Measurements from ENCODE around the gene SENP8. TPM values are rescaled to one million over a fixed set of nuclear protein-coding genes. Genes with fewer than 3 reads are reported as not detected.

The SENP8 gene
- total RNA-seq, 4 donors from 2014 or later: 1.3 to 4.2 (median 1.9) TPM

DNA sequence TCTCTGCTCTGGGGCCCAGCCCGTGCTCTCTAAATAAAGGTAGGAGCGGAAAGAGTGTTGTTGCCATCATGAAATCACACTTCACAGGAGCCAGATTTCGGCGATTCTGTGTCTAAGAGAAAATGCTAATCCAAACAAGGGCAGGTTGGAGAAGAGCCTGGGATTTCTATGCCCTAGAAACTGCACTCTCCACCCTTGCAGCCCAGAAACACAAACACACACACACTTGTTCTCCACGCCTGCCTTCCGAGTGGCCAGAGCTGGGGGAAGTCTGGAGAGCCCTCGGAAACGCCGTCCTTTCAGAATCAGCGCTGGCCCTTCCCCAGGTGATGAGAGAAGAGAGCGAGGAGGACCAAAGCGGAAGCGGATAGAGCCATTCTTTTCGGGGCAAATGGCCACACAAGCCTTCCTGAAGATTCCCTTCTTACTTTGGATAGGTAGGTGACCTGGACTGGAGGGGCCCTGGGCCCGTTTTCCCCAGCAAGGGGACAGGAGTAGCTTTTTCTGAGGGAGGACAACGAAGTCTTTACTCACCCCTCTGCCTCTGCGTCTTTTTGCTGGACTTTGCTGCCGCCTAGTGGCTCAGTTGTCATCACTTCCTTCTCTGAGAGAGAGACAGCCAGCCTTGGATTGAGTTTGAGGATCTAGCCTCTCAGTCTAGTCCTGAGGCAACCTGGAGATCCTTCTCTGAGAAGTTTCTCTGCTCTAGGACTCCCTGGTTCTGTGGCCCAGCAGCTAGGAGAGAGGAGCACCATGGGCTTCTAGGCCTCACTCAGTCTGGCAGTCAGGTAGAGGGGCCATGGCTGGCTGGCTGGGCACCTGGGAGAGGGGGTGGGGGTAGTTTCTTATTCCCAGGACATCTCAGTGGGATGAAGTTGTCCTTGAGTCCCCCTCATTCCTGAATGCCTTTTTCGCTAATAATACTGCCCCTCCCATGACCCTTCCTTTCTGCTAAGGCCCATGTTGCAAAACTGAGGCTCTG lies 37.7 kb downstream of the SENP8 start:
- no peak for TF ChIP-seq EP300 (IDR thresholded peaks at IDR 0.05)
- TF ChIP-seq, protein P1, sequence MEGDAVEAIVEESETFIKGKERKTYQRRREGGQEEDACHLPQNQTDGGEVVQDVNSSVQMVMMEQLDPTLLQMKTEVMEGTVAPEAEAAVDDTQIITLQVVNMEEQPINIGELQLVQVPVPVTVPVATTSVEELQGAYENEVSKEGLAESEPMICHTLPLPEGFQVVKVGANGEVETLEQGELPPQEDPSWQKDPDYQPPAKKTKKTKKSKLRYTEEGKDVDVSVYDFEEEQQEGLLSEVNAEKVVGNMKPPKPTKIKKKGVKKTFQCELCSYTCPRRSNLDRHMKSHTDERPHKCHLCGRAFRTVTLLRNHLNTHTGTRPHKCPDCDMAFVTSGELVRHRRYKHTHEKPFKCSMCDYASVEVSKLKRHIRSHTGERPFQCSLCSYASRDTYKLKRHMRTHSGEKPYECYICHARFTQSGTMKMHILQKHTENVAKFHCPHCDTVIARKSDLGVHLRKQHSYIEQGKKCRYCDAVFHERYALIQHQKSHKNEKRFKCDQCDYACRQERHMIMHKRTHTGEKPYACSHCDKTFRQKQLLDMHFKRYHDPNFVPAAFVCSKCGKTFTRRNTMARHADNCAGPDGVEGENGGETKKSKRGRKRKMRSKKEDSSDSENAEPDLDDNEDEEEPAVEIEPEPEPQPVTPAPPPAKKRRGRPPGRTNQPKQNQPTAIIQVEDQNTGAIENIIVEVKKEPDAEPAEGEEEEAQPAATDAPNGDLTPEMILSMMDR (IDR thresholded peaks at IDR 0.05): peak; percentile 66 to 72
- Histone ChIP-seq H3K4me1 (peaks cover 19% of the 10 kb centered on the region), H3K27ac (peak overlapping the region; percentile 31), H3K36me3 (no peaks in the 10 kb centered on the region), H3K4me3 (peak overlapping the region; percentile 52), H3K9me3 (no peaks in the 10 kb centered on the region), H3K27me3 (no peaks in the 10 kb centered on the region)
- DNase-seq (ENCODE audit: low spot score in 2 of 2): peak; percentile 87 to 89
- 4% methylated on average over 19 of the region's 19 CpGs for WGBS

DNA sequence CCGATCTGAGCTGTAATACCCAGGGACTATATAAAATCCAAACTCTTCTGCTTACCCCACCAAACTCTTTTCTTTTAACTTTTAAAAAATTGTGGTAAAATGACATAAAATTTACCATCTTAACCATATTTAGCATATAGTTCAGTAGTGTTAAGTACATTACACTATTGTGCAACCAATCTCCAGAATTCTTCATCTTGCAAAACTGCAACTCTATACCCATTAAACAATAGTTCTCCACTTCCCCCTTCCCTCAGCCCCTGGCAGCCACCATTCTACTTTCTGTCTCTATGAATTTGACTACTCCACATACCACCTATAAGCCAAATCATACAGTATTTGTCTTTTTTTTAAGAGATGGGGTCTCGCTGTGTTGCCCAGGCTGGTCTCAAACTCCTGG lies 38.7 kb downstream of the SENP8 start:
- H3K4me1 ChIP-seq: peaks cover 19% of the 10 kb centered on the region
- TF ChIP-seq POLR2AphosphoS5 (IDR thresholded peaks at IDR 0.05) (no peak), EP300 (IDR thresholded peaks at IDR 0.05) (no peak), POLR2A (IDR thresholded peaks at IDR 0.05) (no peak)
- TF ChIP-seq, protein P1 (IDR thresholded peaks at IDR 0.05): no peak
- no peaks in the 10 kb centered on the region for H3K27me3 ChIP-seq
- no peak overlapping the region for H3K4me3 ChIP-seq
- H3K27ac ChIP-seq: no peak overlapping the region
- H3K9me3 ChIP-seq: no peaks in the 10 kb centered on the region
- no peaks in the 10 kb centered on the region for H3K36me3 ChIP-seq
- 97% methylated on average over 2 of the region's 2 CpGs for WGBS
- DNase-seq (ENCODE audit: low spot score in 2 of 2): no peak

DNA sequence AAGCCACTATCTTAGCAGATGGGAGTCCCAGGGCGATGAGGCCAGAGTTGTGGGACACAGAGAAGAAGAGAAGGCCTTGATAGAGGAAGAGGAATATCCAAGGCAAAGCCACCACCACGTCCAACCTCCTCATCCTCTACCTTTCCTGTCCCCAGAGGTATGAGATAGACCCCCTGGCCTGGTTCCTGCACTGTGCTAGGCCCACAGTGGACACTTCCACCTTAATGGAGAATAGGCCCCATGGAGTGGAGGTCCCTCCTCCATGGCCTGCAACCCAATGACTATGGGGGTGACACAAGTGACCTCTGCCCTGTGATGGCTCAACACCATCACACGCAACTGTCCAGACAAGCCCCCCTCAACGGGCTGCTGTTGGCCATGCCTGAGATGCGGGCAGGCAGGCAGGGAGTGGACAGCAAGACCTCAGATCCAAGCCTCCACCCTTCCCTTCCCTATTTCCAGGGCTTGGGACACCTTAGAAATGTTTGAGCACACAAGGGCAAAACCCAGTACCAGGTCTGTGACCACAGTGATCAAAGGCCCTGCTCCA lies 42.6 kb downstream of the SENP8 start:
- no peak overlapping the region for H3K27ac ChIP-seq
- TF ChIP-seq, protein P1 (IDR thresholded peaks at IDR 0.05): no peak
- no peak for TF ChIP-seq POLR2AphosphoS5 (IDR thresholded peaks at IDR 0.05)
- WGBS: 88% methylated on average over 5 of the region's 5 CpGs

DNA sequence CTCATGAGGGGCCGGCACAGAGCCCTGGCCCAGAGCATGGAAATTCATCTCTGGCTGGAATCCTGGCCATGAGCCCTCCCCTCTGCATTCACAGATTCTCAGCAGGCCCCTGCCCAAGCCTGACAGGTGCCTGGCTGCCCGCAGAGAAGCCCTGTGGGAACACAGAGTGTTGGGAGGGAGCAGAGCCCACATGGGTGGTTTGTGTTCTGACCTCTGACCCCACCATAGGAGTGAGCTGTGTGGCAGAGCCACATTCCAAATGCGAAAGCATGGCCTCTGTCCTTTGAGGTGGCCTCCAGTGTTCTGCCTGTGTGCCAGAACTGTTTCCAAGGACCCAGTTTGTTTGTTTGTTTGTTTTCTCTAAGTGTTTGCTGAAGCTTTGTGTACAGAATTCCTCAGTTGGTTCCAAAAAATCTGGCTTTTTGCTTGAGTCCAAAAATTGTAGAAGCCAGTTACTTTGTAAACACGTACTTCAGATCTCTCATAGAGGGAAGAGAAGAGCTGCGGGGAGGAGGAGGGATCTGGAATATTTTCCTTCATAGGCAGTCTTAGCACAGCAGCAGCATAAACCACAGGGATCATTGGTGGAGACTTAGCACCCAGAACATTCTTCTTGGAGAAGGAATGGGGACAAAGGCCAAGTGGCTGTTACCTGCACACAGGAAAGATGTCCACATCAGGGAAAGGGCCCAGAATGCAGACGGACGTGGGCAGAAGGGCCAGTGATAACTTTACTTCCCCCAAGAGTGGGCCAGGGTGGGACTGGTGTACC lies 43.3 kb downstream of the SENP8 start:
- no peak for TF ChIP-seq POLR2AphosphoS5 (IDR thresholded peaks at IDR 0.05)
- no peak for TF ChIP-seq EP300 (IDR thresholded peaks at IDR 0.05)
- no peak for TF ChIP-seq POLR2A (IDR thresholded peaks at IDR 0.05)
- TF ChIP-seq, protein P1 (IDR thresholded peaks at IDR 0.05): no peak
- WGBS: 87% methylated on average over 7 of the region's 7 CpGs
- no peaks in the 10 kb centered on the region for H3K36me3 ChIP-seq
- no peaks in the 10 kb centered on the region for H3K27me3 ChIP-seq
- no peaks in the 10 kb centered on the region for H3K9me3 ChIP-seq
- no peak overlapping the region for H3K27ac ChIP-seq
- no peak for DNase-seq (ENCODE audit: low spot score in 2 of 2)
- no peaks in the 10 kb centered on the region for H3K4me1 ChIP-seq
- H3K4me3 ChIP-seq: no peak overlapping the region

More for the DNA sequence above, 42.6 kb downstream of the SENP8 start:
- no peaks in the 10 kb centered on the region for H3K27me3 ChIP-seq
- DNase-seq (ENCODE audit: low spot score in 2 of 2): no peak
- H3K4me3 ChIP-seq: no peak overlapping the region
- no peaks in the 10 kb centered on the region for H3K36me3 ChIP-seq
- no peaks in the 10 kb centered on the region for H3K9me3 ChIP-seq
- peaks cover 2% of the 10 kb centered on the region for H3K4me1 ChIP-seq

DNA sequence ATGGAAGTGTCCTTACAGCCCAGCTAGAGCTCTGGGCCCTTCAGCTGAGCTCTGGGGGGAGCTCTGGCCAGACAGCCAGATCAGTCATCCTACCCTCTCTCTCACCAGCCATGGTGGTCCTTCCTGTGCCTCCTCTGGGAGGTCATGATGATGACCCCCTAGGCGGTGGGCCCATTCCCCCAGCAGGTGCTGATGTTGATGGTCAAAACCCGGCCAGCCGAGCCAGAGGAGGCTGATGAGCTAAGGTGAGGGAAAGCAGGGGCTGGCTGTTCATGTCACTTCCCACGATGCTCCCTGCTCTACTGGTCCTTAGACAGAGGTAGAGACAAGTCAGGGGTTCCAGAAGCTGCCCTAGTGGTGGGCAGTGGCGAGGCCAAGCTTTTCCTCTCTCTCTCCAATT lies 44.4 kb downstream of the SENP8 start:
- H3K9me3 ChIP-seq: no peaks in the 10 kb centered on the region
- H3K27me3 ChIP-seq: no peaks in the 10 kb centered on the region
- H3K36me3 ChIP-seq: no peaks in the 10 kb centered on the region
- H3K4me1 ChIP-seq: no peaks in the 10 kb centered on the region
- no peak overlapping the region for H3K27ac ChIP-seq
- TF ChIP-seq EP300 (IDR thresholded peaks at IDR 0.05) (no peak), POLR2A (IDR thresholded peaks at IDR 0.05) (no peak), POLR2AphosphoS5 (IDR thresholded peaks at IDR 0.05) (no peak)
- TF ChIP-seq, protein P1 (IDR thresholded peaks at IDR 0.05): no peak
- no peak for DNase-seq (ENCODE audit: low spot score in 2 of 2)
- 94% methylated on average over 5 of the region's 5 CpGs for WGBS
- no peak overlapping the region for H3K4me3 ChIP-seq
